HFF-Myc (cell line): ENCODE results near the gene CMYA5.

Experiments
- DNase-seq: peaks from one replicate; pipeline ENCODE4 v3.0.0-alpha.2; 2011; ENCODE audit warnings: low read depth; ENCODE audit errors: extremely low read depth
- H3K4me3 ChIP-seq: replicated peaks from 2 replicates; pipeline ENCODE4 v1.5.1; 2011; ENCODE audit warnings: low read depth, mild to moderate bottlenecking, control low read depth, low read length
- TF ChIP-seq, protein P1 (sequence below): IDR thresholded peaks from 2 replicates; pipeline ENCODE4 v1.5.1; 2012; ENCODE audit warnings: mild to moderate bottlenecking, low read depth, low read length, control low read depth; ENCODE audit errors: missing control alignments

The CMYA5 gene

DNA sequence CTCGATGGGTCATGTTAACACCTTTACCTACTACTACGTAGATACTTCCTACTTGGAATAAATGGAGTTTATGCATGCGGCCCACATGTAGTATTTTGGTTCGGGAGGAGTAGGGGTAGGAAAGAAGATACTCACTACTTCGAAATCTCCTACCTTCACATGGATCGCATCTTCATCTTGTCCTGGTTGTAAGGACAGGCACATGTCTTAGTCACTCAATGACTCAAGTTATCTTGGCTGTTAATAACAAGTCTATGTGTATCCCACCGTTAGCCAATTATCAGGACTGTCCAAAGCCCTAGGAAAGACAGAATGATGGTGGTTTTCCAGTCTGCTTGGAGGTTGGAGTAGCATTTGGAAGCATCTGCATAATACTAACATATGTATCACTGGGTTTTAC lies 24.1 kb downstream of the CMYA5 start:
- no peak overlapping the region for H3K4me3 ChIP-seq
- TF ChIP-seq, protein P1, sequence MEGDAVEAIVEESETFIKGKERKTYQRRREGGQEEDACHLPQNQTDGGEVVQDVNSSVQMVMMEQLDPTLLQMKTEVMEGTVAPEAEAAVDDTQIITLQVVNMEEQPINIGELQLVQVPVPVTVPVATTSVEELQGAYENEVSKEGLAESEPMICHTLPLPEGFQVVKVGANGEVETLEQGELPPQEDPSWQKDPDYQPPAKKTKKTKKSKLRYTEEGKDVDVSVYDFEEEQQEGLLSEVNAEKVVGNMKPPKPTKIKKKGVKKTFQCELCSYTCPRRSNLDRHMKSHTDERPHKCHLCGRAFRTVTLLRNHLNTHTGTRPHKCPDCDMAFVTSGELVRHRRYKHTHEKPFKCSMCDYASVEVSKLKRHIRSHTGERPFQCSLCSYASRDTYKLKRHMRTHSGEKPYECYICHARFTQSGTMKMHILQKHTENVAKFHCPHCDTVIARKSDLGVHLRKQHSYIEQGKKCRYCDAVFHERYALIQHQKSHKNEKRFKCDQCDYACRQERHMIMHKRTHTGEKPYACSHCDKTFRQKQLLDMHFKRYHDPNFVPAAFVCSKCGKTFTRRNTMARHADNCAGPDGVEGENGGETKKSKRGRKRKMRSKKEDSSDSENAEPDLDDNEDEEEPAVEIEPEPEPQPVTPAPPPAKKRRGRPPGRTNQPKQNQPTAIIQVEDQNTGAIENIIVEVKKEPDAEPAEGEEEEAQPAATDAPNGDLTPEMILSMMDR: no peak
- no peak for DNase-seq

DNA sequence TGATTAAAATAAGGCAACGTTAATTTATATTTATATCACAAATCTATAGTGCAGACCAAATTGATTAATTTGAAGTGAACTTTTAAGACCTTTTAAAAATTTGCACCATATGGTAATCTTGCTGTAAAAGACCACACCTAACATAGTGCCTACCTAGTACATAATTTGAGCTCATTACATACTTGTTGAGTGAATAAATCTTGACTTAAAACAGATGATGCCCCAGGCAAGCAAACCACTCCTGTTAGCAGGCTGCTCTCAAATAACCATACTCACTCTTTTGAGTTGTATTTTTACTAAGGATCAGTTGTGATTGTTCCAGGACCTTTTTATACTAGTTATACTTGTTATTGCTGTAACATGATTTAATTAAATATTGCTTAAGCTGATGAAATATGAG lies 27.2 kb downstream of the CMYA5 start:
- TF ChIP-seq, protein P1: no peak
- H3K4me3 ChIP-seq: no peak overlapping the region

GRCh38 chr5:79720096-79720495 lies 30.5 kb downstream of the CMYA5 start:
- no peak overlapping the region for H3K4me3 ChIP-seq
- TF ChIP-seq, protein P1: no peak
- DNase-seq: no peak

More for the DNA sequence above, 27.2 kb downstream of the CMYA5 start:
- DNase-seq: no peak

DNA sequence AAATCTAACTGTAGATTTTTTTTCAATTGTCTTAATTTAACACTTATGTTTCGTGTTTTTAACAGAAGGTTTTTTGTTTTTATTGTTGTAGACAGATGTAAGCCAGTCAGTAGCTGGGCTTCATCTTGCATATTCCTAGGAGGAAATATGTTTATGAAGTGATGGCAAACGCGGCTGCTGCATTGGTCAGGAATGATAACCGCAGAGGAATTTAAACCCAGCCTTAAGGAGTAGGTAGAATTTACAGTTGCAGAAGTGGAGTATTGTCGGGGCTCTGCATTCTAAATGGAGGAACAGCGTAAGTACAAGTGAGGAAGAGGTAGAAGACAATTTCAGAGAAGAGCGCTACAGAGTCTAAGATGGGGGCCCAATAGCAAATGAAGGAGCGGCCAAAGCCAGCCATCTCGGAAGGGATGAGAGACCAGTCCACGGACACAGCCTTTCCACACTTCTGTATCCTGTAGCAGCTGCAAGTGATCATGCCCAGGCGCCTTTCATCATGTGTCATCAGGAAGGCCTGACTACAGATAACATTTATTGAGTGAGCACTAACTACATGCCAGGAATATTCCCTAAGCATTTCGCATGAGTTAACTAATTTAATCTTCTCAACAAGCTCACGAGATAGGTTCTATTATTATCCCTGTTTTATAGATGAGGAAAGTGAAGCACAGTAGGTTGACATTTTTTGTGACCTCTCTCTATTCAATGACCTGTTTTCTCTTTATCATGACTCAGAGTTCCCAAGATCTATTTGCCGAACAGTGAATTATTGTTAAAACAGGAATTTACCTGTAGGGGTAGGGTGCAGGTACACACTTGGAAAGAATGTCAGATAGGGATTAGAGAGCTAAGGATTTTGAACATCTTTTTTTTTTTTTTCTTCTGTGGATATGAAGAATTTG lies 38.1 kb downstream of the CMYA5 start:
- TF ChIP-seq, protein P1: no peak
- DNase-seq: no peak
- no peak overlapping the region for H3K4me3 ChIP-seq

GRCh38 chr5:79728396-79728795 lies 38.8 kb downstream of the CMYA5 start:
- no peak overlapping the region for H3K4me3 ChIP-seq
- TF ChIP-seq, protein P1: no peak
- DNase-seq: no peak

GRCh38 chr5:79729679-79730078 lies 40.0 kb downstream of the CMYA5 start:
- TF ChIP-seq, protein P1: no peak
- no peak for DNase-seq
- H3K4me3 ChIP-seq: no peak overlapping the region

GRCh38 chr5:79730564-79730963 lies 40.9 kb downstream of the CMYA5 start:
- TF ChIP-seq, protein P1: no peak
- no peak overlapping the region for H3K4me3 ChIP-seq
- no peak for DNase-seq
